HG03342 (cell line): ENCODE results near the gene MMEL1.

ENCODE experiments used
- ATAC-seq: cut with Tn5 transposase; IDR thresholded peaks from one replicate; pipeline ENCODE4 v1.9.1; 2021; ENCODE audit warnings: mild to moderate bottlenecking, moderate library complexity; ENCODE audit not compliant: unreplicated experiment

MMEL1 gene

GRCh38 chr1:2606881-2607621, 25.8 kb downstream of the MMEL1 start:
- no peak for ATAC-seq

GRCh38 chr1:2606396-2606880, 26.4 kb downstream of the MMEL1 start:
- no peak for ATAC-seq

GRCh38 chr1:2605509-2606395, 27.1 kb downstream of the MMEL1 start:
- no peak for ATAC-seq

DNA sequence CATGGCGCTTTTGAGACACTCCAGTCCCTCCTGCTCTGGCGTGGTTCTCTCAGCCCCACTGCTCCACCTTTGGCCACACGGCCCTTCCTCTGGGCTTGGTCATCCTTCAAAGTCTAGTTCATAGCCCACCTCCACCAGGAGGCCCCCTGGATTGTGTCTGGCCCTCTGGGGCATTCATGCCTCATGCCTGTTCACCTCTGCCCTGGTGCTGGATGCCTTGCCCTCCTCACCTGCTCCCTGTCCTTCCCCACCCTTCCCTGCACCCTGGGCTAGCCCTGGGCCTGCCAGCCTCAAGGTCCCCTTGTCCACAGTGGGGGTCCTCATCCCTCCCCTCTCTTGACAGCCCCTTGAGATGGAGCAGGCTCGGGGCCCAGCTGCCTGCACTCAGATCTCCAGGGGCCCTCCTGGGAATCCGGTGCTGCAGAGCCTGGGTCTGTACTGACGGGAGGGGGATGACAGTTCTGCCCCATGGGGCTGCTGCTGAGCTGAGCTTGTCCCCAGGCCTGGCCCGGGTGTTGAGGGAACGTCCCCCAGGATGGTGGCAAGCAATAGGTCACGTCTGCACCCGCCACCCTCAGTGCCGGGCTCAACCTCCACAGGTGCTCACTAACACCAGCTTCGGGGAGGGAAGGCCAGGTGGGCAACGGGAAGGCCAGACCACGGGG, 27.8 kb downstream of the MMEL1 start:
- no peak for ATAC-seq

GRCh38 chr1:2604156-2604843, 28.5 kb downstream of the MMEL1 start:
- ATAC-seq: no peak

GRCh38 chr1:2603521-2604155, 29.2 kb downstream of the MMEL1 start:
- ATAC-seq: no peak

- no peak for ATAC-seq
Measured at GRCh38 chr1:2602866-2603520, 29.8 kb downstream of the MMEL1 start.

- ATAC-seq: no peak
Measured at GRCh38 chr1:2602311-2602835, 30.4 kb downstream of the MMEL1 start.

- ATAC-seq: no peak
Measured at GRCh38 chr1:2601721-2602303, 31.0 kb downstream of the MMEL1 start.

DNA sequence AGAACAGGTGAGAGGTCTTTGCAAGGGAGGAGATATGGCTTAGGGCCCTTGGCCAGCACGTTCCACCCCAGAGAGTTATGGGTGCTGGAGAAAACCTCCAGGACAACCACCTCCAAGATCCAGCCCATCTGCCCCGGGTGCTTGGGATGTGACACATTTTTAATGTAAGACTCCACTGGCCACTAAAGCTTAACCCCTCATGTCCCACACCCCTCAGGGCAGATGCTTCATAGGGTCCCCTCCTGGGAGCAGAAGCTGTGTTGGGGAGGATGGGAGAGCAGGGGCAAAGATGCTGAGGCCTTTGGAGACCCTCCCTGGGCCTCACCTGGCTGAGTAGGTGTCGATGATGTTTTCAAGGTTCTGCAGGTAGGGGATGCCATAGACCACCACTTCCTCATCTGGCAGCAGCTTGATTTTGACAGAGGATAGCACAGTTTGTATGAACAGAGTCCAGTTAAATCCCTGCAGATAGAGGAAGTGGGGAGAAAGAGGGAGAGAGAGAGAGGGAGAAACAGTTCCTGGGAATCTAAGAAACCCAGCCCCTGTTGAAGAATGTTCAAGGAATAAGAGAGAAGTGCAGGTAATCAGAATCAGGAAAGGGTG, 34.4 kb downstream of the MMEL1 start:
- ATAC-seq: no peak

- ATAC-seq: no peak
Measured at GRCh38 chr1:2597441-2598328, 35.1 kb downstream of the MMEL1 start.

DNA sequence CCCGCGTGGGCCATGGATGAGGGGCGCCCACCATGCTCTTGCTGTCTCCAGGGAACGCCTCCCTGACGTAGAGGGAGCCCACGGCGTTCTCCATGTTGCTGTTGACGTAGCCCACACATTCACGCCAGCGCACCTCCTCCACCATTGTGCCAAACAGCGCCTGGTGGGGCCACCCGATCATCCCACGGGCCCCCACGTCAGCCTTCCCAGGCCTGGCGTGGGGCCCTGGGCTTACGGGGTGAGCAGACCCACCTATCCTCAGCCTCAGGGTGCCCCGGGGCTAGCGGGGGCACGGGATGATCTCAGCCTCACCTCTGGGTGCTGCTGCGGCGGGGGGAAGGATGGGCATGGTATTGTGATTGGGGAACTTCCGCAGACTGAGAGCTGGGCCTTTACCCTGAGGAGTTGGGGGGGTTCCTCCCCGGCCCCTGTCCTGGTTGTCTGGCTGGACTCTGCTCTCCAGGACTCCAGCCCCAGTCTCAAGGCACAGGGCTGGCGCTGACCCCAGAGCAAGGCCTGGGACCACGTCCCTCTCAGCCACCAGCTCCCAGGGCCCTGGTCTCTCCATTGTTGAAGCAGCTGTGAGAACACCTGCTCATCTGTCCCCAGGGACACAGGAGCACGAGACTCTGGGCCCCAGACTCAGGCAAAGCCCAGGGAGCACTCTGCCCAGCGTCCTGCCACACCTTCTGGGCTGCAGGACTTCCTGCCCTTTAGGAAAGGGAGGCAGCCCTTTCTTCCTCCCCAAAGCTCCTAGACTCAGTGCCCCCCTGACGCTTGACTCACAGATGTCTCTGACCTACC, 36.1 kb downstream of the MMEL1 start:
- ATAC-seq: no peak

DNA sequence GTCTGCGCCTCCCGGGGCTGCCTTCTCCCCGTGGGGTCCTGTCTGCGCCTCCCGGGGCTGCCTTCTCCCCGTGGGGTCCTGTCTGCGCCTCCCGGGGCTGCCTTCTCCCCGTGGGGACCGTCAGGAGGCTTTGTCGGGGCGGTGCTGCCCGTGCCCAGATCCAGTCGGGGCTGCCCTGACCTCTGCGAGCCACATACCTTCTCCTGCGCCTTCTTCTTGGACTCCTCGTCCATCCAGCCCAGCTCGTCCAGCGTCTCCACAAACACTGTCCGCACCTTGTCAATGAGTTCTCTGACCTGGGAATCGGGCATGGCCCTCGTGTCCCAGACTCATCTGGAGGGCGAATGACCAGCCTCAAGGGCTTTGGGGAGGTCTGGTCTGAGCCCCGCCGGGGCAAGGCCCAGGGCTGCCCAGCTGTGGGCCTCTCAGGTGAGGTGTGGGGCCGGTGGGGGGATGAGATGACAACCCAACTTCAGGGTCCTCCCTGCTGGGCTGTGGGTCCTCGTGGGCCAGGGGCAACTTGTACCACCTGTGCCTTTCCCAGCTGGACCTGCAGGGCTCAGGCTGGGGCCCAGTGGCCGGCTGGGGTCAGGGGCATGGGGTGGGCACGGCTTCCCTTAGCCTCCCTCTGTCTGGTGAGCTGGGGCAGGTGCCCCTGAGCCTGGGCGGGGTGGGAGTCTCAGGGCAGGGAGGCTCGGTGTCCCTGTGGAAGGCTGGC, 36.8 kb downstream of the MMEL1 start:
- ATAC-seq: no peak

GRCh38 chr1:2595261-2595811, 37.5 kb downstream of the MMEL1 start:
- ATAC-seq: no peak

DNA sequence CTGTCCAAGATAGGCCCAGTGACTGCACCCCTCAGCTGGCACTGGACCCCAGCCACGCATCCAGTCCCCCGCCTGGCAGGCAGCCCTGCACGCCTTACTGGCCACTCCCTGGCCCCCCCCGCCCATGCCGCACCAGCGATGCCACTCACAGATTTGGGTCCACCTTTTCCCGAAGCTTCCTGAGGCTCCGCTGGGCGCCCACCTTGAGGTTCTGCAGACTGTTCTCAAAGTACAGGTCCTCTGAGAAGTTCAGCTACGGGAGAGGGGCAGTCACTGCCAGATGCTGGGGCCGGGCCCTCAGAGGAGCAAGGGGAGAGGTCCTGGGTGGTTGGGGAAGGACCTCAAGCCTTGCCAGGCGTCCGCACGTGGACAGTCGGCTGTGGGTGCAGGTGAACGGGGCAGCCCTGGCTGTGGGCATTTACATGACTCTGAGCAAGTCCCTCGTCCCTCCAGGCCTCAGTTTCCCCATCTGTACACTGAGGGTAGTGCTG, 38.1 kb downstream of the MMEL1 start:
- ATAC-seq: no peak
